Activated CD4-positive, alpha-beta T cell treated with anti-CD3 and anti-CD28 coated beads, Interleukin-2, amount 50 U/mL, for 16 hours (primary cell): Measurements from ENCODE around the gene RAD51B.

Source experiments
- DNase-seq: peaks from one replicate; pipeline ENCODE4 v3.0.0-alpha.2; 2020

The RAD51B gene

GRCh38 chr14:68611599-68611998 lies 792.0 kb downstream of the RAD51B start:
- no peak for DNase-seq

DNA sequence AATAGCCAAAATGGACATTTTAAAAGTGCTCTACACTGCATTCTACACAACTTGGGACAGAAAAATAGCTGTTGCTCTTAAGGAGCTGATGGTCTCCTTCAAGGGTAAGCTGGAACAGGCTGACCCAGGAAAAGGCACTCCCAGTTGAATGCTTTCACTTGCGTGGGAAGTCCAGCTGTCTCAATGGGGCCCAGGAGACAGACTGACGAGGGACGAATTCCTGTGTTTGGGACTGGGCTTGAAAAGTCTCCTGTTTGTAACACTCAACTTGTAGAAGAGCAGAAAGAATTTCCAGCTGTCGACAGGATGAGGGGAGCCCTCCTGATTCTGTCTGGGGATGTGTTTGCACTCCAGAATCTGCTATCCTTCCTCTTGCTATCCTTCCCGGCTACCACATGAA lies 792.5 kb downstream of the RAD51B start:
- no peak for DNase-seq

DNA sequence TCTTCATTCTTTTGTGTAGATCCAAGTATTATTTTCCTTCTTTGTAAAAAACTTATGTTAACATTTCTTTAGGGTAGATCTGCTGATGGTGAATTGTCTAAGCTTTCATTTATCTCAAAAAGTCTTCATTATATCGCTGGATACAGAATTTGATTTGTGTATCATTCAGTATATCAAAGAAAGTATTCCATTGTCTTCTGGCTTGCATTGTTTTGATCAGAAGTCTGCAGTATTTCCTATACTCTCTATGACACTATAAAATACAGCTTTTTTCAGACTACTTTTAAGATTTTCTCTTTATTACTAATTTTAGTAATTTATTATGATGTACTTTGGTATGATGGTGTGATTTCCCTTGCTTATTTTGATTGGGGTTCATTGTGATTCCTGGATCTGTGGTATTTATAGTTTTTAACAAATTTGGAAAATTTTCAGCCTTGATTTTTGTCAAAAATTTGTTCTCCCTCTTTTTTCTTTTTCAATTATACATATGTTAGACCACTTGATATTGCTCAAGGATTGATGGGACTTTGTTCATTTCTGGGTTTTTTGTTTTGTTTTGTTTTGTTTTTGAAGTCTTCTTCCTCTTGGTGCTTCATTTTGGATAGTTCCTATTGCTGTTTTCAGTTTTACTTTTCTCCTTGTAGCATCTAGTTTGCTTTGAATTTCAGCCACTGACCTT lies 796.8 kb downstream of the RAD51B start:
- DNase-seq: no peak

- no peak for DNase-seq
These were observed 800.4 kb downstream of the RAD51B start for GRCh38 chr14:68619790-68620574.

GRCh38 chr14:68621400-68622365 lies 802.1 kb downstream of the RAD51B start:
- no peak for DNase-seq

- DNase-seq: no peak
These were observed 803.3 kb downstream of the RAD51B start for GRCh38 chr14:68622856-68623255.

- DNase-seq: no peak
These were observed 803.7 kb downstream of the RAD51B start for GRCh38 chr14:68623307-68623706.

GRCh38 chr14:68623826-68624225 lies 804.2 kb downstream of the RAD51B start:
- DNase-seq: no peak

- no peak for DNase-seq
These were observed 805.1 kb downstream of the RAD51B start for GRCh38 chr14:68624541-68625220.

DNA sequence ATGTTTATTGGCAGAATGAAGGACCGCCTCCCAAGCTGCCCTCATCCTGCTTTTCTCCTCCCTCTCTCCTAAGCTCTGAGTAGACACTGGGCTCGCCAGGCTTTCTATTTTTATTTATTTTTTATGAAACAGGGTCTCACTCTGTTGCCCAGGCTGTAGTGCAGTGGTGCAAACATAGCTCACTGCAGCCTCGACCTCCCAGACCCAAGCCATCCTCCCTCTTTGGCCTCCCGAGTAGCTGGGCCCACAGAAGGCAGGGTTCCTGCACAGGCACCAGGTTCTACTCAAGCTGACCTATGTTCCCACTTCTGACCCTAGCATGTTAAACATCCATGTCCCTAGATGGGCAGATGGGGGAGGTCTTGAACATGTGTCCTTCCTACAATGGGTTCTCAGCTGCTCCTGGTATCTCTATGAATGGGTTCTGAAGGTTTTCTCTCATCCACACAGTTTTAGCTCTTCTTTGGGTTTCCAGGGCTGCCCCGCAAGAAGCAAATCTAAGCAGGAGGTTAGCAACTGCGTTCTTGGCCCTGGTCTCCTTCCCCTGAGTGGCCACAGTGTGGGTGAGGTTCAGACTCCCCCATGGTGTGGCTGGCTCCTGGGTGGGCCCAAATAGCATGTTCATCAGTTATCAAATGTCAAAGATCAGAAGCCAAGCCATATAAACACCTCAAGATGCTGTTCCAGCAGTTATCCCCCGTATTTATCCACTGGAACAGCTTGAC lies 805.9 kb downstream of the RAD51B start:
- DNase-seq: no peak

DNA sequence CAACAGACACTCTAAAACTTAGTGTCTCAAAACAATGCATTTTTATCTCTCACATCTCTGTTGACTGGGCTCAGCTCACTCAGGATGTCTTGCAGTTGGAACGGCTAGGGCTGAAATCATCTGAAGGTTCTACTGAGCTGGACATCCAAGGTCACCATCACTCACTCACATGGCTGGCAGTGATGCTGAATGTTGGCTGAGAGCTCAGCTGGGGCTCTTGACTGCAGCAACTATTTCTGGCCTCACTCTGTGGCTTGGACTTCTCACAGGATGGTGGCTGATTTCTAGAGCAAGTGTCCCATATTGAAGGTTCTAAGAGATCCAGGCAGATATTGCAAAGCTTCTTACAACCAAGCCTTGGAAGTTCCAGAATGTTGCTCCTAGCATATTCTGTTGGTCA lies 806.8 kb downstream of the RAD51B start:
- no peak for DNase-seq

DNA sequence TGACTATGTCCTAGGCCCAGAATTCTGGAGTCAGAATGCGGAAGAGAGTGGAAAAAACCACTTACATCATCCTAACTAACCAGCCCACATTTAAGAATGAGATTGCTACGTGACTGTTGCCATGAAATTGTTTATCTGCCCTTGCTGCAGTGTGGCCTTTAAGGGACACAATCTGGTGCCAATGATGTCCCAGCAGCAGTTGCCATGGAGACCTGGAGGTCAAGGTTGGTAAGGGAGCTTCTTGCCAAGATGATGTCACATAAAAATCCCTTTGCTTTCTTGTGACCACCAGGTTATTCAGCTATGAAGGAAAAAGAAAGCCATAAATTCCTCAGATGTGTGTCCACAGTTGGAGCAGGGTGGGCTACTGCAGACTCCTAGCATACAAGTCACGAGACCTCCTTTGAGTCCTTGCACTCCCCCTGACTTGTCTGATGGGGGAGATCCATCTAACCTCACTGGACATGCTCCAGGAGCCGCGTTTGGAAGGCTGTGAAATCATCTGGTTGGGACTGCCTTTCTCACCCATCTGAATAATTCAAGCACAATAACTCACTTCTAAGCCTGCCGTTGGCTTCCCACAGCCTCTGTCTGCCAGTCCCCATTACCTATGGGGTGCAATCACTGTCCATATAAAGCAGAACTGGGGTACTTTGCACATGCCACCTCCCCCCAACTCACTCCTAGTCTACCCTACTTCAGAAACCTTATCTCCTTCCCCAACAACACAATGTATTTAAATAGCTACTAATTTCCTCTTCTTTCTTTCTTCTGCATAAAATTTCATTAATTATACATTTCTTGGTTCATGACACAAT lies 807.7 kb downstream of the RAD51B start:
- DNase-seq: no peak

DNA sequence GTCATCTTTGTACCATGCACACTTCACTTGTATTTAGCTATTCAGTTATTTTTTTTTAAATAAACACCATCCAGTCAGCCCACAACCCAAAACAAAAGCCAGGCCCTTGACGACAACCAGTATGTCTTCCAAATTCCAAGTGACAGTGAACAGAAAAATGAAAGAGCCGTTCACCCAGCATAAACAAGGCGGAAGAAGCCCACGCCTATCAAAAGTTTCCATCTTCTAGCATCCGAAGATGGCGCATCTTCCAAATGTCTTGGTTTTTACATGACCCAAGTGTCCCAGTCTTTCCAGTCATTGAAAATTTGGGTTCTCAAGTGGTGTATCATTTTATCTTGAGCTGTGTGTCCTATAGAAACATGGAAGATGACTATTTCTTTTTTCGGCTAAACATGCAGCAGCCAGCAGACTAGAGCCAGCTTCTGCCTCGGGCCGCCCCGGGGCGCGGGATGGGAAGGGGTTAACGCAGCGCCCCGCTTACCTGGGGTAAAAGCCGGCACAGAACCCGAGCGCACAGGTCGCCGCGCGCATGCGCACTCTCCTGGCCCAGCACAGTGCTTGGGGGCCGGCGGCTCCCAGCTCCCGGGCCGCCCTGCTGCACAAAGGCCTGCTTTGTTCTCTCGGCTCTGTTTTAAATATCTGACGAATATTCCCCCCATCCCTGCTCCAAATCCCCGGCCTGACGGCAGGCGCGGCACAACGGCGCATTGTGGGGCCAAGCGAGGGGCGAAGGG lies 808.5 kb downstream of the RAD51B start:
- DNase-seq: no peak

GRCh38 chr14:68628605-68629310 lies 809.2 kb downstream of the RAD51B start:
- DNase-seq: no peak

DNA sequence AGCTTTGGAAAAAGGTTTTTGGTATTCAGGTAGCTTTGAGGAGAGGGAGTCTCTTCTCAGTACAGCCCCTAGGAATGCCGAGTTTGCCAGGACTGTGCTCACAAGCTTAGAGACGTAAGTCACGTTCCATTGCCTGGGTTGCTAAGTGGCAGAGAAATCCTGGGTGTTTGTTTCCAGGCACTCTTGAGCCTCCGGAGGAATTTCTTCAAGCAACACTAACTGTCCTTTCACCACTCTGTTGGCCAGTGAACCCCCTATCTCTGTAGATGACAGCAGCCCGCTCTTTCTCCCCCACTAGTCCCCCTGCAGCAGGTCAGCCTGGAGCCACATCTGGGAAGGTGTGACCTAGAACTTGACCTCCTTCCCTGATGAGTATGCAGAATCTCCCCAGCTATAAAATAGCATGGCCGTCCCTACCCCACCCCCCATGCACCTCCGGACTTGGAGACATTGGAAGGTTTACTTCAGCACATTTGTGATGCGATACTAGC lies 810.5 kb downstream of the RAD51B start:
- DNase-seq: no peak

- DNase-seq: no peak
These were observed 811.2 kb downstream of the RAD51B start for GRCh38 chr14:68630611-68631393.

- DNase-seq: no peak
These were observed 811.9 kb downstream of the RAD51B start for GRCh38 chr14:68631394-68632053.
